ENCODE data around the gene CABLES2. TPM values are rescaled to one million over a fixed set of nuclear protein-coding genes. Genes with fewer than 3 reads are reported as not detected.

Gene CABLES2
- total and polyA plus RNA-seq, 9 donors, result 2.7 to 7.0 (median 4.7) TPM

DNA sequence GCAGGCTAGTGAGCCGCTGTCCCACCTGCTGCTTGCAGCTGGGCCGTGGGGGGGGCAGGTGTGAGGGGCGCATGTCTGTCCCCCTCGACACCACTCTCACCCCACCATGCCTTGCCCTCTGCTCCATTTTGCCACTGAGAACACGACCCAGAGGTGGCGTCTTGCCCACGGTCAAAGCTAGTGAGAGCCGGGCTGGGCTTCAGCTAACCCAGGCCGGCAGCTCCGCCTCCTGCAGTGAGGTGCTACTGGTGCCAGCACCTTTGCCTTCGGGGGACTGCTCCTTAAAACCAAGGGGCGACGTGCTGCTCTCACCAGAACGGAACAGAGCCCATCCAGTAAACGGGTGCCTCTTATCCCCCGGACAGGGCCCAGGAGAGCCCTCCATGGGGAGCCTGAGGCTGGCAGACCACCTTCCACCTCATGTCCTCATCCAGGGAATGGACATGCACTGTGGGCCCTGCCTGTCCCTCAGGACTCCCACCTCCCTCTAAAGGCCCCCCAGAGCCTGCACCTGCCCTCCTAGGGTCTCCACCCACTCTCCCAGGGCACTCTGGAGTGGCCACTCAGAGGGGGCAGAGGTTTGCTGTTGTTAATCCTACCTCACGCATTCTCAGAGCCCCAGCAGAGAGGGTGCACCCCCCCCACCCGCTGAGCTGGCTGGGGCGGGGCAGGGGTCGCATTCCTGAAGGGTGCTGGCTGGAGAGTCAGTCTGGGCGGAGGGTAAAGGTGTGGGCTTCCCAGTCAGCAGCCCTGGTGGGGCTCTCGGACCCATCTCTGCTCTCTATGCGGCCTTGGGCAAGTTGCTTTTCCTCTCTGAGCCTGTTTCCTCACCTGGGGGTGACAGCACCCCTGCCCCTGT, 17.4 kb upstream of the CABLES2 start:
- TF ChIP-seq EP300 (IDR thresholded peaks at IDR 0.05) (no peak), POLR2A (IDR thresholded peaks at IDR 0.05) (no peak)
- TF ChIP-seq, protein P1, sequence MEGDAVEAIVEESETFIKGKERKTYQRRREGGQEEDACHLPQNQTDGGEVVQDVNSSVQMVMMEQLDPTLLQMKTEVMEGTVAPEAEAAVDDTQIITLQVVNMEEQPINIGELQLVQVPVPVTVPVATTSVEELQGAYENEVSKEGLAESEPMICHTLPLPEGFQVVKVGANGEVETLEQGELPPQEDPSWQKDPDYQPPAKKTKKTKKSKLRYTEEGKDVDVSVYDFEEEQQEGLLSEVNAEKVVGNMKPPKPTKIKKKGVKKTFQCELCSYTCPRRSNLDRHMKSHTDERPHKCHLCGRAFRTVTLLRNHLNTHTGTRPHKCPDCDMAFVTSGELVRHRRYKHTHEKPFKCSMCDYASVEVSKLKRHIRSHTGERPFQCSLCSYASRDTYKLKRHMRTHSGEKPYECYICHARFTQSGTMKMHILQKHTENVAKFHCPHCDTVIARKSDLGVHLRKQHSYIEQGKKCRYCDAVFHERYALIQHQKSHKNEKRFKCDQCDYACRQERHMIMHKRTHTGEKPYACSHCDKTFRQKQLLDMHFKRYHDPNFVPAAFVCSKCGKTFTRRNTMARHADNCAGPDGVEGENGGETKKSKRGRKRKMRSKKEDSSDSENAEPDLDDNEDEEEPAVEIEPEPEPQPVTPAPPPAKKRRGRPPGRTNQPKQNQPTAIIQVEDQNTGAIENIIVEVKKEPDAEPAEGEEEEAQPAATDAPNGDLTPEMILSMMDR (IDR thresholded peaks at IDR 0.05), result no peak
- DNase-seq, result no peak
- Histone ChIP-seq H3K27me3 (no peaks in the 10 kb centered on the region), H3K27ac (no peak overlapping the region), H3K36me3 (no peaks in the 10 kb centered on the region), H3K4me3 (no peak overlapping the region), H3K4me1 (ENCODE audit: insufficient read depth) (no peaks in the 10 kb centered on the region), H3K9me3 (no peaks in the 10 kb centered on the region)
- intact Hi-C loops (cut with DNase I), result loop anchor here in 1 of 4 donors (10.0 kb wide), 1 partner anchor 170 kb away; no protein-coding TSS in a partner anchor
- WGBS, 3 donors, result 47 to 57% (median 49%) methylated on average over 23 of the region's 23 CpGs

DNA sequence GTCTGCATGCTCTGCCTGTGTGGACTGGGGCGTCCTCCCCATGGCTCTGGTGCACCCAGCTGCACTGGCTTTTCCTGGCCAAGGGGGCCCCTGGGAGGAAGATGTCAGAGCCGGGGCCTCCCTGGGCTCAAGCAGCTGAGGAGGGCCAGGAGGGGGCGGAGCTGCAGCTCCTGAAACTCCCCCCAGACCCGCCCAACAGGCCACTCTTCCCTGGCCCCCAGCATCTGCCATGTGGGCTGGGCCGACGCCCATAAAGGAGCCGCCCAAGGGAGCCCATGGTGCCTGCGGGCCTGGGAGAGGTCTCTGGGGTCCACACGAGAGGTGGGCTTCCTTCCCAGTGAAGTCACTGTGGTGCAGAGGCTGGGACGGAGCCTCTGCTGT, 16.2 kb upstream of the CABLES2 start:
- no peaks in the 10 kb centered on the region for H3K9me3 ChIP-seq
- no peaks in the 10 kb centered on the region for H3K27me3 ChIP-seq
- no peak overlapping the region for H3K4me3 ChIP-seq
- H3K36me3 ChIP-seq, result no peaks in the 10 kb centered on the region
- no peak overlapping the region for H3K27ac ChIP-seq
- no peaks in the 10 kb centered on the region for H3K4me1 ChIP-seq (ENCODE audit: insufficient read depth)
- TF ChIP-seq, protein P1 (IDR thresholded peaks at IDR 0.05), result no peak
- TF ChIP-seq EP300 (IDR thresholded peaks at IDR 0.05), result no peak
- no peak for TF ChIP-seq POLR2A (IDR thresholded peaks at IDR 0.05)
- WGBS, 3 donors, result 16 to 29% (median 25%) methylated on average over 9 to 10 of the region's 10 CpGs
- DNase-seq, result no peak
- intact Hi-C loops (cut with DNase I), result loop anchor here in 1 of 4 donors (10.0 kb wide), 1 partner anchor 171 kb away; no protein-coding TSS in a partner anchor

DNA sequence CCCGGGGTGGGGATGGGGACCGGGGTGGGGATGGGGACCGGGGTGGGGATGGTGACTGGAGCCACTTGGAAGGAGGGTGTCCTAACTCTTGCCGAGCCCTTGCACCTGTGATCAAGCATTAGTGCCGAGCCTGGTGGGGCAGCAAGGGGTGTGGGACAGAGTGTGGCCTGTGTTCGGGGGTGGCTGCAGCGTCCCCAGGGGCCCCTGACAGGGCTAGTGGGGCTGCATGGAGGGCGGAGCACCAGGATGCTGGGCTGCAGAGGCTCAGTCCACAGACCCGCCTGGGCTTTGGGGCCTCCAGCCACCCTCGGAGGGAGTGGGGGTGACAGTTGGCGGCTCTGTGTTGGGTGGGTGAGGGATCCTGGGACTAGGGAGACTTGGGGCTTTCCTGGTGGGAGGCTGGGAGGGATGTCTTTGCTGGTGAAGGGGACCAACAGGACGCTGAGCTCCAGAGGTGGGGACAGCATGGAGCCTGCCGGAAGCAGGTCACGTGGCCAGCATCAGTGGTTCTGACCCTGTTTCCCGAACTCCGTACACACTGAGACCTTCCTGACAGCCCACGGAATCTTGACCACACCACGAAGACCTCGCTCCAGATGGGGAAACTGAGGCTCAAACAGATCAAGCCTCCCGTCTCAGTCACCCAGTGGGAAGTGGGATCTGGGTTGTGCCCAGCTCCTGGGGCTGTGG, 15.7 kb upstream of the CABLES2 start:
- Histone ChIP-seq H3K4me1 (ENCODE audit: insufficient read depth) (no peaks in the 10 kb centered on the region), H3K27me3 (no peaks in the 10 kb centered on the region), H3K9me3 (no peaks in the 10 kb centered on the region), H3K4me3 (no peak overlapping the region), H3K27ac (no peak overlapping the region), H3K36me3 (no peaks in the 10 kb centered on the region)
- no peak for DNase-seq
- intact Hi-C loops (cut with DNase I), result loop anchor here in 1 of 4 donors (10.0 kb wide), 1 partner anchor 172 kb away; no protein-coding TSS in a partner anchor
- 79 to 86% (median 81%) methylated on average over 20 of the region's 20 CpGs for WGBS, 3 donors
- TF ChIP-seq, protein P1 (IDR thresholded peaks at IDR 0.05), result no peak
- no peak for TF ChIP-seq EP300 (IDR thresholded peaks at IDR 0.05)
- no peak for TF ChIP-seq POLR2A (IDR thresholded peaks at IDR 0.05)

DNA sequence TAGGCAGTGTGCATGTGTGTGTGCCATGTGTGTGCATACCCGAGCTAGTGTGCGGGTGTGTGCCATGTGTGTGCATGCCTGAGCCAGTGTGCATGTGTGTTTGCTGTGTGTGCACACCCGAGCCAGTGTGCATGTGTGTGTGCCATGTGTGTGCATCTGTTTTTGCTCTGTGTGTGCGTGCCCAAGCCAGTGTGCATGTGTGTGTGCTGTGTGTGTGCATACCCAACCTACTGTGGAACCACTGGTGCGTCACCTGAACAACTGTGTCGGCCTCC, 14.6 kb upstream of the CABLES2 start:
- Histone ChIP-seq H3K4me1 (ENCODE audit: insufficient read depth) (no peaks in the 10 kb centered on the region), H3K27ac (no peak overlapping the region), H3K36me3 (no peaks in the 10 kb centered on the region), H3K9me3 (no peaks in the 10 kb centered on the region), H3K27me3 (no peaks in the 10 kb centered on the region), H3K4me3 (no peak overlapping the region)
- intact Hi-C loops (cut with DNase I), result loop anchor here in 1 of 4 donors (10.0 kb wide), 1 partner anchor 173 kb away; no protein-coding TSS in a partner anchor
- TF ChIP-seq EP300 (IDR thresholded peaks at IDR 0.05), result no peak
- TF ChIP-seq, protein P1 (IDR thresholded peaks at IDR 0.05), result no peak
- no peak for TF ChIP-seq POLR2A (IDR thresholded peaks at IDR 0.05)
- 83 to 94% (median 88%) methylated on average over 6 of the region's 6 CpGs for WGBS, 3 donors
- DNase-seq, result no peak
